GM12878 (cell line): ENCODE results near the gene PCSK2. TPM values are rescaled to one million over a fixed set of nuclear protein-coding genes. Genes with fewer than 3 reads are reported as not detected.

Source experiments
- ATAC-seq: fragments of 200-7000 bp; cut with Tn5 transposase; 3 replicates; pipeline ENCODE4 v1.9.1; 2020; ENCODE audit warnings: mild to moderate bottlenecking, moderate library complexity
- BruUV-seq: library from RNA; stranded (reverse); fragments of 400-500 nt; replicated peaks from 2 replicates; lab custom pipeline; 2021; lab: Mats Ljungman, UMichigan
- CTCF ChIA-PET: fragments of 300-600 bp; sonication (Branson Sonifier 250); formaldehyde crosslinking; extraction: SDS; loops from one replicate; lab custom pipeline; 2021; ENCODE audit warnings: inconsistent platforms; lab: Yijun Ruan, JAX
- POLR2A ChIA-PET: fragments of 350-600 bp; formaldehyde crosslinking; extraction: SDS; loops from one replicate; lab custom pipeline; 2021; ENCODE audit warnings: inconsistent platforms; lab: Charles Lee
- RAD21 ChIA-PET: fragments of 300-600 bp; sonication (Branson Sonifier 250); formaldehyde crosslinking; loops from one replicate; lab custom pipeline; 2023; ENCODE audit warnings: antibody characterized with exemption; ENCODE audit not compliant: unreplicated experiment; lab: Charles Lee
- SMC1A ChIA-PET: fragments of 300-600 bp; sonication (Branson Sonifier 250); formaldehyde crosslinking; loops from one replicate; lab custom pipeline; 2023; ENCODE audit not compliant: unreplicated experiment, uncharacterized antibody; lab: Charles Lee
- DNase-seq: peaks from one replicate; pipeline ENCODE4 v3.0.0-alpha.2; 2011; ENCODE audit warnings: low read depth, low spot score
- FAIRE-seq: peaks from 3 replicates; lab custom pipeline; 2011; peaks lifted over from hg19 to GRCh38; lab: Jason Lieb, UNC
- H2AFZ ChIP-seq: 2 replicates; pipeline ENCODE4 v1.6.0; 2011; ENCODE audit warnings: low read depth, low read length, control low read depth; ENCODE audit not compliant: control insufficient read depth
- H3K27ac ChIP-seq: 2 replicates; pipeline ENCODE4 v1.5.1; 2011; ENCODE audit warnings: control low read depth; ENCODE audit not compliant: control insufficient read depth, insufficient read depth
- H3K27me3 ChIP-seq, 2 experiments: replicated peaks in 1 of 2; 2 replicates each; pipeline versions ENCODE4 v1.6.0 to v1.6.1; 2011; ENCODE audit warnings: low read length in 1 of 2; ENCODE audit not compliant: control insufficient read depth in 2 of 2, insufficient read depth in 2 of 2
- H3K36me3 ChIP-seq, 2 experiments: 2 replicates each; pipeline ENCODE4 v1.5.1; 2011; ENCODE audit warnings: low read length in 1 of 2; ENCODE audit not compliant: control insufficient read depth in 2 of 2, insufficient read depth in 2 of 2
- H3K4me1 ChIP-seq: 2 replicates; pipeline ENCODE4 v1.6.1; 2011; ENCODE audit warnings: mild to moderate bottlenecking, low read length, moderate library complexity, mixed read lengths; ENCODE audit not compliant: control insufficient read depth, insufficient read depth
- H3K4me2 ChIP-seq: 2 replicates; pipeline ENCODE4 v1.6.0; 2011; ENCODE audit warnings: control low read depth; ENCODE audit not compliant: control insufficient read depth, insufficient read depth
- H3K4me3 ChIP-seq: fragments of 200-600 bp; sonication (generic); 2 replicates; pipeline ENCODE4 v1.5.1; 2016
- H3K79me2 ChIP-seq: 2 replicates; pipeline ENCODE4 v1.6.0; 2011; ENCODE audit warnings: low read length; ENCODE audit not compliant: control insufficient read depth, insufficient read depth
- H3K9ac ChIP-seq: 2 replicates; pipeline ENCODE4 v1.8.0; 2011; ENCODE audit warnings: low read length, control low read depth, mixed read lengths; ENCODE audit not compliant: control insufficient read depth, insufficient read depth
- H3K9me3 ChIP-seq: replicated peaks from 3 replicates; pipeline ENCODE4 v1.5.1; 2011; ENCODE audit warnings: mild to moderate bottlenecking, low read length; ENCODE audit not compliant: control insufficient read depth, insufficient read depth
- H4K20me1 ChIP-seq: 2 replicates; pipeline ENCODE4 v1.6.0; 2011; ENCODE audit not compliant: control insufficient read depth, insufficient read depth
- ATF3 ChIP-seq: IDR thresholded peaks from 2 replicates; pipeline ENCODE4 v1.6.1; 2011; ENCODE audit warnings: low read depth, mild to moderate bottlenecking, low read length, moderate library complexity, borderline replicate concordance; ENCODE audit errors: extremely low read depth
- CBX5 ChIP-seq: sonication (generic); IDR thresholded peaks from 2 replicates; pipeline ENCODE4 v1.6.1; 2016; ENCODE audit warnings: low read depth, moderate library complexity, mild to moderate bottlenecking, inconsistent platforms
- CEBPZ ChIP-seq: fragments of 150-350 bp; IDR thresholded peaks from 2 replicates; pipeline ENCODE4 v1.6.1; 2016; ENCODE audit warnings: low read depth, low read length
- ESRRA ChIP-seq: IDR thresholded peaks from 2 replicates; pipeline ENCODE4 v1.6.1; 2012; ENCODE audit warnings: mild to moderate bottlenecking, low read length, improper control_type of control experiment
- FOXK2 ChIP-seq: fragments of 450-650 bp; IDR thresholded peaks from 2 replicates; pipeline ENCODE4 v1.6.1; 2017; ENCODE audit warnings: mild to moderate bottlenecking, moderate library complexity
- MAX ChIP-seq: IDR thresholded peaks from 2 replicates; pipeline ENCODE4 v1.6.1; 2012; ENCODE audit warnings: low read depth, low read length, improper control_type of control experiment
- MYB ChIP-seq: fragments of 150-350 bp; IDR thresholded peaks from 2 replicates; pipeline ENCODE4 v1.6.1; 2014; ENCODE audit warnings: mild to moderate bottlenecking, low read depth, low read length, borderline replicate concordance
- NFXL1 ChIP-seq: fragments of 450-650 bp; IDR thresholded peaks from 2 replicates; pipeline ENCODE4 v1.6.1; 2017; ENCODE audit warnings: antibody characterized with exemption, mild to moderate bottlenecking, borderline replicate concordance
- SKIL ChIP-seq: fragments of 450-650 bp; IDR thresholded peaks from 2 replicates; pipeline ENCODE4 v1.6.1; 2017; ENCODE audit warnings: mild to moderate bottlenecking, low read depth, inconsistent platforms; ENCODE audit not compliant: poor library complexity, severe bottlenecking
- SMAD1 ChIP-seq: fragments of 450-650 bp; IDR thresholded peaks from 2 replicates; pipeline ENCODE4 v1.6.1; 2018; ENCODE audit warnings: mild to moderate bottlenecking, low read depth; ENCODE audit not compliant: partially characterized antibody
- ZNF622 ChIP-seq: fragments of 450-650 bp; IDR thresholded peaks from 2 replicates; pipeline ENCODE4 v1.6.1; 2017; ENCODE audit warnings: mild to moderate bottlenecking, inconsistent platforms
- WGBS: methylation state at CpG from one replicate; pipeline ENCODE4 v1.1.6; 2016; ENCODE audit warnings: low lambda C conversion rate; ENCODE audit not compliant: insufficient replicate concordance, insufficient coverage; ENCODE audit errors: missing lambda C conversion rate; 5-methylcytosine and 5-hydroxymethylcytosine counted together
- in situ Hi-C: fragments of 300-500 bp; cut with MboI; formaldehyde crosslinking; loops from 9 replicates; pipeline ENCODE4 v1.14.3; 2018; ENCODE audit warnings: mixed read lengths
- intact Hi-C: fragments of 100-400 bp; cut with micrococcal nuclease; formaldehyde crosslinking; loops from one replicate; pipeline ENCODE4 v1.14.2; 2022; ENCODE audit not compliant: unreplicated experiment
- polyA plus RNA-seq, 11 experiments: library from polyadenylated mRNA; depleted of rRNA in 4 of 11; unstranded in 6 of 11; stranded (reverse) in 5 of 11; fragments of >200 nt; fragmentation: Nextera tagmentation in 4 of 11; fragmentation: Illumina TruSeq in 1 of 11; extraction: Ambion mirVana in 4 of 11; extraction: Trizol in 1 of 11; gene quantifications; 1 replicate in 1 of 11; 2 replicates in 10 of 11; pipeline versions ENCODE4 v1.2.1 to v1.2.3, GENCODE V29; 2011 to 2016; ENCODE audit warnings: inconsistent platforms in 2 of 11, missing spikeins in 2 of 11, low read depth in 1 of 11
- total RNA-seq, 4 experiments: library from RNA; depleted of rRNA in 3 of 4; stranded (reverse); fragments of >200 nt in 3 of 4; fragmentation: Illumina TruSeq in 1 of 4; extraction: Trizol in 1 of 4; gene quantifications; 2 replicates each; pipeline versions ENCODE4 v1.2.1 to v1.2.3, GENCODE V29; 2013 to 2021

Gene PCSK2
- total and polyA plus RNA-seq, 10 of the 15 experiments (the other 5 are each of a cell fraction or from before 2014, with no cell fraction given): not detected

GRCh38 chr20:17510548-17510947 lies 283.7 kb downstream of the PCSK2 start:
- WGBS: 47% methylated on average over 4 of the region's 4 CpGs
- Histone ChIP-seq H2AFZ (no peak overlapping the region), H4K20me1 (no peaks in the 10 kb centered on the region), H3K27ac (no peak overlapping the region), H3K36me3 (no peaks in the 10 kb centered on the region), H3K4me1 (no peaks in the 10 kb centered on the region), H3K27me3 (no peaks in the 10 kb centered on the region; a peak in 1 of 4 replicates), H3K9me3 (no peaks in the 10 kb centered on the region), H3K79me2 (no peaks in the 10 kb centered on the region), H3K4me2 (no peak overlapping the region), H3K9ac (no peak overlapping the region), H3K4me3 (no peak overlapping the region)
- BruUV-seq: no TSS peak
- POLR2A ChIA-PET: no interaction called here
- TF ChIP-seq SMAD1 (no peak), ZNF622 (no peak), MAX (no peak), SKIL (no peak), MYB (no peak), CEBPZ (no peak), FOXK2 (no peak), CBX5 (no peak), NFXL1 (no peak), ATF3 (no peak), ESRRA (no peak)
- RAD21 ChIA-PET: no interaction called here
- no peak for DNase-seq
- no peak for ATAC-seq
- SMC1A ChIA-PET: no interaction called here
- FAIRE-seq: no peak
- in situ Hi-C loops (no loop called here), intact Hi-C loops (no loop called here)
- CTCF ChIA-PET: no interaction called here
